Keratinocyte (primary cell): ENCODE data around the gene SETD2. TPM values are rescaled to one million over a fixed set of nuclear protein-coding genes. Genes with fewer than 3 reads are reported as not detected.

Experiments
- DNase-seq: peaks from one replicate; pipeline ENCODE4 v3.0.0-alpha.2; 2011; ENCODE audit warnings: low read depth, missing footprints, low spot score
- FAIRE-seq: peaks from 2 replicates; lab custom pipeline; 2011; peaks lifted over from hg19 to GRCh38; lab: Jason Lieb, UNC
- H2AFZ ChIP-seq: 2 replicates; pipeline ENCODE4 v1.6.0; 2012; ENCODE audit warnings: low read length, control low read depth, inconsistent platforms; ENCODE audit not compliant: control insufficient read depth
- H3K27ac ChIP-seq: 2 replicates; pipeline ENCODE4 v1.5.1; 2011; ENCODE audit warnings: low read length; ENCODE audit not compliant: control insufficient read depth, insufficient read depth
- H3K27me3 ChIP-seq: 3 replicates; pipeline ENCODE4 v1.6.0; 2011; ENCODE audit warnings: low read length; ENCODE audit not compliant: control insufficient read depth, insufficient read depth; ENCODE audit errors: extremely low read depth
- H3K36me3 ChIP-seq, 2 experiments: 2 replicates in 1 of 2; 3 replicates in 1 of 2; pipeline ENCODE4 v1.5.1; 2011; ENCODE audit warnings: low read length in 2 of 2, mild to moderate bottlenecking in 1 of 2; ENCODE audit not compliant: control insufficient read depth in 2 of 2, insufficient read depth in 2 of 2; ENCODE audit errors: extremely low read depth in 1 of 2
- H3K4me1 ChIP-seq: 3 replicates; pipeline ENCODE4 v1.5.1; 2011; ENCODE audit warnings: low read length; ENCODE audit not compliant: control insufficient read depth, insufficient read depth; ENCODE audit errors: extremely low read depth
- H3K4me2 ChIP-seq: 3 replicates; pipeline ENCODE4 v1.6.0; 2011; ENCODE audit warnings: low read depth, low read length; ENCODE audit not compliant: control insufficient read depth, insufficient read depth; ENCODE audit errors: extremely low read depth
- H3K4me3 ChIP-seq, 3 experiments: fragments of 200-600 bp in 1 of 3; sonication (generic) in 1 of 3; 2 replicates in 2 of 3; 3 replicates in 1 of 3; pipeline ENCODE4 v1.5.1; 2011 to 2016; ENCODE audit warnings: low read length in 3 of 3, mild to moderate bottlenecking in 3 of 3, control low read depth in 2 of 3, inconsistent platforms in 1 of 3, low read depth in 1 of 3, mixed read lengths in 1 of 3, mixed run types in 1 of 3, moderate library complexity in 1 of 3; ENCODE audit not compliant: control insufficient read depth in 2 of 3, insufficient read depth in 2 of 3; ENCODE audit errors: extremely low read depth in 1 of 3
- H3K79me2 ChIP-seq: 2 replicates; pipeline ENCODE4 v1.6.0; 2012; ENCODE audit warnings: low read length; ENCODE audit not compliant: control insufficient read depth, insufficient read depth
- H3K9ac ChIP-seq: 3 replicates; pipeline ENCODE4 v1.6.0; 2011; ENCODE audit warnings: low read length; ENCODE audit not compliant: control insufficient read depth, insufficient read depth; ENCODE audit errors: extremely low read depth
- H3K9me1 ChIP-seq: 3 replicates; pipeline ENCODE4 v1.6.0; 2011; ENCODE audit warnings: low read length; ENCODE audit not compliant: control insufficient read depth, insufficient read depth; ENCODE audit errors: extremely low read depth
- H3K9me3 ChIP-seq: 2 replicates; pipeline ENCODE4 v1.5.1; 2012; ENCODE audit warnings: low read depth, low read length; ENCODE audit not compliant: control insufficient read depth
- H4K20me1 ChIP-seq: 3 replicates; pipeline ENCODE4 v1.6.0; 2011; ENCODE audit warnings: low read length; ENCODE audit not compliant: control insufficient read depth, insufficient read depth; ENCODE audit errors: extremely low read depth
- CTCF ChIP-seq, 3 experiments: IDR thresholded peaks in 1 of 3; conservative IDR thresholded peaks in 1 of 3; optimal IDR thresholded peaks in 1 of 3; 2 replicates in 2 of 3; 3 replicates in 1 of 3; pipeline versions ENCODE3 to v1.5.1; 2011; ENCODE audit warnings: low read length in 3 of 3, mild to moderate bottlenecking in 3 of 3, moderate library complexity in 2 of 3, control low read depth in 1 of 3, inconsistent platforms in 1 of 3; ENCODE audit not compliant: insufficient read depth in 2 of 3; ENCODE audit errors: extremely low read depth in 1 of 3
- EZH2 ChIP-seq: IDR thresholded peaks from one replicate; pipeline ENCODE4 v1.6.1; 2012; ENCODE audit warnings: inconsistent platforms, mild to moderate bottlenecking, low read length, moderate library complexity
- dilution Hi-C: fragments of 300-500 bp; cut with MboI; formaldehyde crosslinking; loops from one replicate; pipeline ENCODE4 v1.7.0; 2020; ENCODE audit warnings: low sequenced_read_pairs; ENCODE audit not compliant: extremely low pct_ligation_motif_present
- polyA plus RNA-seq, 5 experiments: library from polyadenylated mRNA; depleted of rRNA in 3 of 5; stranded (reverse) in 3 of 5; stranded (forward) in 1 of 5; unstranded in 1 of 5; fragments of >200 nt; gene quantifications; 1 replicate in 1 of 5; 2 replicates in 3 of 5; 3 replicates in 1 of 5; pipeline versions ENCODE4 v1.2.1 to v1.2.3, GENCODE V29; 2011 to 2012; ENCODE audit warnings: missing spikeins in 2 of 5, low read depth in 1 of 5, low replicate concordance in 1 of 5

The SETD2 gene
- polyA plus RNA-seq, 1 donor (not counting 4 experiments of a cell fraction or from before 2014, with no cell fraction given) = 23.3 TPM

- TF ChIP-seq CTCF (optimal IDR thresholded peaks at IDR 0.05 in 1 of 3, IDR thresholded peaks at IDR 0.05 in 1 of 3, conservative IDR thresholded peaks at IDR 0.05 in 1 of 3; ENCODE audit: extremely low read depth in 1 of 3, insufficient read depth in 2 of 3, low read length in 3 of 3) = no peak
- no peak for TF ChIP-seq EZH2
- Histone ChIP-seq H4K20me1 (no peaks in the 10 kb centered on the region), H2AFZ (no peak overlapping the region), H3K36me3 (no peaks in the 10 kb centered on the region), H3K9ac (no peak overlapping the region), H3K4me1 (peaks cover 2% of the 10 kb centered on the region), H3K4me2 (no peak overlapping the region), H3K4me3 (no peak overlapping the region), H3K9me3 (no peaks in the 10 kb centered on the region), H3K9me1 (no peaks in the 10 kb centered on the region), H3K27me3 (no peaks in the 10 kb centered on the region), H3K27ac (no peak overlapping the region), H3K79me2 (no peaks in the 10 kb centered on the region)
- DNase-seq = no peak
- dilution Hi-C loops = no loop called here
- FAIRE-seq = no peak
Observed at GRCh38 chr3:47202542-47202941, 38.6 kb upstream of the SETD2 start.

DNA sequence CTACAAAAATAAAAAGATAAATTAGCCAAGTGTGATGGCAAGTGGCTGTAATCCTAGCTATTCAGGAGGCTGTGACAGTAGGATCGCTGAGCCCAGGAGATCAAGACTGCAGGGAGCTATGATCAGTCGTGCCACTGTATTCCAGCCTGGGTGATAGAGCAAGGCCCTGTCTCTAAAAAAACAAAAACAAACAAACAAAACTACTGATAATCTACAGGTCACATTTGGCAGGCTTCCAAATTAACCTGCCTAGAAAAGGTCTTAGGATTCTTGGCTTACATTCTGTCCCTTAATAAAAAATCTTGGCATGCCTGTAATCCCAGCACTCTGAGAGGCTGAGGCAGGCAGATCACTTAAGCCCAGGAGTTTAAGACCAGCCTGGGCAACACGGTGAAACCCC, 33.4 kb upstream of the SETD2 start:
- no peaks in the 10 kb centered on the region for H3K27me3 ChIP-seq
- dilution Hi-C loops = no loop called here
- H3K9me1 ChIP-seq = no peaks in the 10 kb centered on the region
- H2AFZ ChIP-seq = no peak overlapping the region
- FAIRE-seq (no peak), DNase-seq (no peak)
- H3K36me3 ChIP-seq = no peaks in the 10 kb centered on the region
- no peak overlapping the region for H3K4me3 ChIP-seq
- H3K9me3 ChIP-seq = no peaks in the 10 kb centered on the region
- H3K4me1 ChIP-seq = peaks cover 2% of the 10 kb centered on the region
- no peak overlapping the region for H3K9ac ChIP-seq
- no peak overlapping the region for H3K27ac ChIP-seq
- TF ChIP-seq EZH2 (no peak), CTCF (optimal IDR thresholded peaks at IDR 0.05 in 1 of 3, IDR thresholded peaks at IDR 0.05 in 1 of 3, conservative IDR thresholded peaks at IDR 0.05 in 1 of 3; ENCODE audit: extremely low read depth in 1 of 3, insufficient read depth in 2 of 3, low read length in 3 of 3) (no peak)
- no peaks in the 10 kb centered on the region for H4K20me1 ChIP-seq
- H3K79me2 ChIP-seq = no peaks in the 10 kb centered on the region
- H3K4me2 ChIP-seq = no peak overlapping the region
